ENCODE data around the gene FOXL3.

The FOXL3 gene

DNA sequence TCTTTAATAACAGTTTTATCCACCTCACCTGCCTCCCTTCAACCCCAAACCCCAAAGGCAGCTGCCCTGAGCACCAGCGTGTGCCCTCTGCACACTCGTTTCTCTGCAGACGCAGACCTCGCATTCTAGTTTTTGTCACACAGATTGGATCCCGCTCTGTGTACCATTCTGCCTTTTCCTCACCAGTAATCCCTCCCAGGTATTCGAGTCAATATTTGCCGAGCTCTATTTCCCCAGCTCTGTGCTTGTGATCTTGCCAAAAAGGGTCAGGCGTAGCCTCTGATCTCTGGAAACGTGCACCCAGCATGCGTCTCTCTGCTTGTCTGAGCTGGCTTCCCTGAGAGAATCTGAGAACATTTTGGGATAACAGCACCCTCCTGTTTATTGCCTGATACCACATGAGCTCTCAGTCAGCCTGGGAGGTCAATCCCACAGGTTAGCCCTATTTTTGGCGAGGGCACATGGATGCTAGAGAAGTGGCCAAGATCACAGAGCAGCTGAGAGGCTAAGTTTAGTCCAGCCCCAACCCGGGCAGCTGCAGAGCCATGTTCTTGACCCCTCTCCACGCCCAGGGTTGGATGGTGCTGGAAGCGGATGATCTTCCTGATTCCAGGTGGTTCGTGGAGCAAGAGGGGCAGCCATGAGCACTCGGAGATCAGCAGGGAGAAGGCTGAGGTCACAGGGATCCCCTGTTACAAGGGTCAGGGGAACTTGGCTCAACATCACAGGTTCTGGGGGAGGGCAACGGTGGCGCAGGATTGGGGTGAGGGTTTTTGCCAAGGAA is 29.1 kb downstream of the FOXL3 start:
- no peak for DNase-seq (ENCODE audit: low spot score)
- no peak for FAIRE-seq

- DNase-seq (ENCODE audit: low spot score) = no peak
- FAIRE-seq = no peak
Measured at GRCh38 chr7:320297-320696, 30.3 kb downstream of the FOXL3 start.

- no peak for DNase-seq (ENCODE audit: low spot score)
- FAIRE-seq = no peak
Measured at GRCh38 chr7:322111-322671, 32.2 kb downstream of the FOXL3 start.

- DNase-seq (ENCODE audit: low spot score) (no peak), FAIRE-seq (no peak)
Measured at GRCh38 chr7:322708-323111, 32.7 kb downstream of the FOXL3 start.

DNA sequence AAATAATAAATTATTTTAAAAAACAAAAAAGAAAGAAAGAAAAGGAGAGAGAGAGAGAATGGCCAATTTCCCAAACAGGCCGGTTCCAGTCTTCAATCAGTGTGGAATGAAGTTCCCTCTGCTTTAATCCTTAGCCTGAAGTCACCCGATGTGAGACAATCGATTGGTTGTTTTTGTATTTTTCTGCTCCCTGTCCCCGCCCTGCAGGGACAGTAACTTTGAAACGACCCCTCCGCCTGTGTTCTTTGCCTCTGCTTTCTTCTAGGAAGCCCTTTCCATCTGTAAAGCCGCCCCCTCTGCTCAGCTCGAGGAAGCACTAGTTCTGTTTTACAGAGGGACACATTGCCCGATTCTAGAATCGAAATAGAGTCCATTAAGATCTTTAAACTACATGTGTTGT is 33.4 kb downstream of the FOXL3 start:
- DNase-seq (ENCODE audit: low spot score) = no peak
- FAIRE-seq = no peak

DNA sequence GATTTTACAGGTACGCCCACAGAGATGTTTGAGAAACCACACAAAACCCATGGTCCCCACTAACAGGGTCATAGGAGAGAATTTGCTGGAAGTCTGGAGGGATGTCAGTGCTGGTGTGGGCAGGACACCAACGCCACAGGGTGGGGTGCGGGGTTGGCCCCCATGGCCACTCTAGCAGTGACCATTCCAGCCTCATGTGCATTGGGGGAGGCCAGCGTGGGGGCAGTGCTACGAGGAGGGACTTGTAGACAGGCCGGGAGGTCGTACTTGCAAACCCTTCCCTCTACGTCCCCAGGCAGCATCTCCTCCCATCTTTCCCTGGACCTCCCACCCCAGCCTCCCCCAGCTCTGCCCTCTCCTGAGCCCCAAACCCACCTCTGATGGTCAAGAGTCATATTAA is 34.0 kb downstream of the FOXL3 start:
- no peak for FAIRE-seq

DNA sequence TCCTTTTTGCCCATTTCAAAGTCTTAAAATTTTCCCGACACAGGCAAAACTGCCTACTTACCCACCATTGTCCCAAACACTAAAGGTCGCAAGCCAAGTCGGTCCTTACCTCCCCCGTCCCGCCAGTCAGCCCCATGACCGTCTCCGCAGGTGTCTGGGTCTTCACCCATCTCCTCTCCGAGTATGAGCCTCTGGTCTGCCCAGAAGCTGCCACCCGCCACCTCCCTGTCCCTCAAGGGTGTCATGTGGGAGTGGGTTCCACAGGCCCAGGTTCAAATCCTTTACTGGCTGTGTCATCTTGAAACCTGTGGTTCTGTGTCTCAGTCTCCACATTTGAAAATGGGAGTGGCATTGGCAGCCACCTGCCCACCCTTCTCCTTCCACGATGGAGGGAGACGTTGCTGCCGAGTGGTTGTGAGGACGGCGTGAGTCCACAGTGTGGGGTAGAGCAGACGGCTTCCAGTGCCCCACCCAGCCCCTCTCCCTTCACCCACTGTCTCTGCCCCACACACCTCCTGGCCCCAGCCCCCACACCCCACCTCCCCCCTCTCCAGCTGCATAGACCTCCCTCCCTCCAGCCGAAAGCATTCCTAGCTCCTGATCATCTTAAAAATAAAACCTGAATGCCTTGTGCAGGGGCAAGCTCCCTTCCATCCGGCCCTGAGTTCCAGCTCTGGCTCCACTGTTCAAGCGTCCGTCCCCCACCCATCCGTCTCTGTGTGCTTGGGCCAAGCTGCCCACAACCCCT is 35.3 kb downstream of the FOXL3 start:
- DNase-seq (ENCODE audit: low spot score) (no peak), FAIRE-seq (no peak)

More for the DNA sequence above, 34.0 kb downstream of the FOXL3 start:
- DNase-seq (ENCODE audit: low spot score) = no peak

- DNase-seq (ENCODE audit: low spot score) = no peak
- no peak for FAIRE-seq
Measured at GRCh38 chr7:325811-326210, 35.8 kb downstream of the FOXL3 start.

DNA sequence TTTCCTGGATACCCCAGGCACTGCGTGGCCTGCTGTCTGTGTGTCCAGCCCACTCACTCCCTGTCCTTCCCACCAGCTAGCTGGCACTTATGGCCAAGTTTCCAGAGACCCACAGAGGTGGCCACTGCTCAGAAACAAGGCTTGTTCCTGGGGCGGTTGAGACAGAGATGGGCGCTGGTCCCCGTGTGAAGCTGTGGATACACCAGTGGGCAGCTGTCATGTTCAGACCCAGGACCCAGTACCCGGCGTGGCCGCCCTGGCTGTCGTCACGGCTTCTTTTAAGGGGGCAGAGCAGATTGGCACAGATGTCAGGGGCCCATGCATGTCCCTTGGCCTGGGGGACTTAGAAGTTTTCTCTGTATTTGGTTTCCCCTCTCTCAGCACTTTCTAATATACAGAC is 36.3 kb downstream of the FOXL3 start:
- no peak for FAIRE-seq
- no peak for DNase-seq (ENCODE audit: low spot score)

DNA sequence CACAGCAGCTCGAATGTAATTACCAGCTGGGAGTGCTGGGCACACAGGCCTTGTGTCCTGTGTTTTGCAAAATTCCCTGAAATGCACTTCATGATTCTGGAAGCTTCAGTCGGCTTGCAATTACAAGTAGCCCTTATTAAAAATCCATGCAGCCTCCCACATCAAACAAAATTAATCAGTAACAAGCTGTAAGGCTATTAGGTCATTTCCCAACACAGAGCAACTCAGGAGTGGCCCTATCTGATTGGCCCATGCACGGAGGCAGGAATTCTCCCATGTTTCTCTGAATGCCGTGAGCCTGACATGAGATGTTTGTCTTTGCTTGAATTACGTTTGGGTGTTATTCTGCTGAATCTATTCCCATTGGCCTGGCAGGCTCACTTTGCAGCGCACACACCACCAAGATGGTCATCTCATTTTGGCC is 36.9 kb downstream of the FOXL3 start:
- FAIRE-seq = no peak
- DNase-seq (ENCODE audit: low spot score) = no peak

GRCh38 chr7:327233-327931 is 37.4 kb downstream of the FOXL3 start:
- DNase-seq (ENCODE audit: low spot score) (no peak), FAIRE-seq (no peak)

DNA sequence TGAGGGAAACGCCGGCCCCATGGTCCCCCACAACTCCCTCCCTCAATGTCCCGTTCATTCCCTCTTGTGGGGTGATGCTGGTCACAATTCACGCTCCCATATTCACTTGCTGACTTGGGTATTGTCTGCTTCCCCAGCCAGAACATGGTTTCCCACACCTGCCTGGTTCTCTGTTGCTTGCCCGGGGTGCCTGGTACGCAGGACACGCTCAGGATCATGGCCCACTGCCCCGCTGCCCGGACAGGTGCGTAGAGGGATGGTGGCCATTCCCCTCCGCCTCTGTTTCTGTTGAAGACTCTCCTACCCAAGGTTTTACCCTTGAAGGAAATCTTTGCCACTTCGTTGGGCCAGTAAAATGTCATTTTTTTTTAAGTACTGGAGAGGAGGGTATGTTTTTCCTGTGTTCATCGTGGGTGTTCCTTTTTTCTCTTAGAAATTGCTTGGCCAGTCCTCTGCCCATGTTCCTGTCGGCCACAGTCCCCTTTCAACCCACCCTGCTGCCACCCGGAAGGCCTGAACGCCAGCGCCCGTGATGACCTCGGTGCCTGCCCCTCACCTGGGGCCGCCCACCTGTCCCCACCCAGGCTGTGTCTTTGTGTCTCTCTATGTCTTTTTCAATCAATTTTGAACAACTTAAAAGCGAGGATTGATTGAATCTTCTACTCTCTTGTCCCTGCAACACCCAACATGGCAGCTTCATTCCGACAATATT is 38.2 kb downstream of the FOXL3 start:
- FAIRE-seq (no peak), DNase-seq (ENCODE audit: low spot score) (no peak)

DNA sequence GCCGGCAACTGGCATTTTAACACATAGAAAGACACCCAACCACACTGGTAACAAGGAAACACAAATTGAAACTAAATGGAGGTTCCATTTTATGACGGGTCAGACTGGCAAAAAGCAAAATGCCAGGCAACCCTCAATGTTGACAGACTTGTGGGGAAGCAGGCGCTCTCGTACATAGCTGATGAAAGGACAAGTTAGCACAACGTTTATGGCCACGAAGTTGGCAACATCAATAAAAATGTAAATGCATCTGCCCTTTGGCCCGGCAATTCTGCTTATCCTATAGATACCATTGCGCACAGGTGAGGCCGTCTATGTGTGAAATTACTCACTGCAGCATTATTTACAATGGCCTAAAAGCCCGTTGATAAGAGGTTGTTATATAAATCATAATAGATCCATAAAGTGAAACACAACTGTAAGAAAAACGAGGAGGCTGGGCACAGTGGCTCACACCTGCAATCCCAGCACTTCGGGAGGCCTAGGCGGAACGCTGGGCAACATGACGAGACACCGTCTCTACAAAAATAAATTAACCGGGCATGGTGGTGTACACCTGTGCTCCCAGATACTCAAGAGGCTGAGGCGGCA is 39.8 kb downstream of the FOXL3 start:
- FAIRE-seq = no peak
- DNase-seq (ENCODE audit: low spot score) = no peak

- FAIRE-seq = no peak
Measured at GRCh38 chr7:330511-331230, 40.7 kb downstream of the FOXL3 start.

GRCh38 chr7:332020-332517 is 42.1 kb downstream of the FOXL3 start:
- FAIRE-seq (no peak), DNase-seq (ENCODE audit: low spot score) (no peak)

More at GRCh38 chr7:330511-331230, 40.7 kb downstream of the FOXL3 start:
- no peak for DNase-seq (ENCODE audit: low spot score)

GRCh38 chr7:332646-333392 is 42.8 kb downstream of the FOXL3 start:
- no peak for FAIRE-seq
- DNase-seq (ENCODE audit: low spot score) = no peak

DNA sequence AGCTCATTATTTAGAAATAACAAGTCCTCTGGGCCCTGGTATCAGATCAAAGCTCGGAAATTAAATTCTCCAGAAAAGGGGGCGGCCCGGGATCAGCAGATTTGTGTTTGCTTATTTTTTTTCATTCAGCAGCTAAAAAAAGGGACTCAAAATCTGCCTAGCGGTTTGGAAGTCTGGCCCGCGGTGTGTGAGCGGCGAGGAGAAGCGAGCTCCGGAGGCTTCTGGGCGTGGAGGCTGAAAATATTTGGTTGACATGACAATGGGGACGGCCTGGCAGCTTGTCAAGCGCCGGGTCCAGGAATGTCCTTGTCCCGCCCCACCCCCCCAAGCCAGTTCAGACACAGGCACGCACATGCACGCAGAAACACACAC is 43.4 kb downstream of the FOXL3 start:
- no peak for DNase-seq (ENCODE audit: low spot score)

DNA sequence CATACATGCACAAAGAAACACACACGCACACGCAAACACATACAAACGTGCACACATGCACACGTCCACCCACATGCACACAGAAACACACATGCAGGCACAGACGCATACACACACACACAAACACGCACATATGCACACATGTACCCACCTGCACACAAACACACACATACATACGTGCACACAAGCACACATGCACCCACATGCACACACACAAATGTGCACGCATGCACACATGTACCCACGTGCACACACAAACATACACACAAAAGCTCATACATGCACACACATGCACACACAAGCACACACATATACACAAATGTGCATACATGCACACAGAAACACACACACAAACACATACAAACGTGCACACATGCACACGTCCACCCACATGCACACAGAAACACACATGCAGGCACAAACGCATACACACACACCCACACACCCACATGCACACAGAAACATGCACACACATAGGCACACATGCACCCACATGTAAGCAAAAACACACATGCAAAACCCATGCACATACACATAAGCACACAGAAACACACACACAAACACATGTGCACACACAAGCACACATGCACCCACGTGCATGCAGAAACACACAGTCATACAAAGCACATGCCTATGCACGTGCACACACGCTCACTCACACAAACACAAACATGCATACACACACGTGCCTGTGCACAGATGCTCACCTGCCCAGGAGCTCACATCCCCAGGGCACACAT is 44.8 kb downstream of the FOXL3 start:
- FAIRE-seq = no peak
- DNase-seq (ENCODE audit: low spot score) = no peak

More for the DNA sequence above, 43.4 kb downstream of the FOXL3 start:
- no peak for FAIRE-seq
